ENCODE measurements around the gene TGIF2LY.
"Not testable (repeated sequence)": the region's sequence is repeated elsewhere in the genome, so short reads cannot be mapped to it uniquely, and the experiment has no call there.

Gene TGIF2LY

GRCh38 chrY:3578767-3579166 lies at the start of gene TGIF2LY:
Gene TGIF2LY (plus strand): TSS chrY:3579067. CDS start chrY:3579245, 178 bp downstream.
- not testable (repeated sequence) for H3K9me3 ChIP-seq (ENCODE audit: low read length); H3K27me3 ChIP-seq (ENCODE audit: insufficient read depth, low read length); H3K4me1 ChIP-seq (ENCODE audit: insufficient read depth, low read length); H2AFZ ChIP-seq (ENCODE audit: low read depth, low read length); H3K4me3 ChIP-seq (ENCODE audit: low read length); H3K36me3 ChIP-seq (ENCODE audit: insufficient read depth, low read length)
